Keratinocyte (primary cell): Measurements from ENCODE around the gene MYBBP1A. TPM values are rescaled to one million over a fixed set of nuclear protein-coding genes. Genes with fewer than 3 reads are reported as not detected.

Experiments used
- DNase-seq: peaks from one replicate; pipeline ENCODE4 v3.0.0-alpha.2; 2011; ENCODE audit warnings: low read depth, missing footprints, low spot score
- FAIRE-seq: peaks from 2 replicates; lab custom pipeline; 2011; peaks lifted over from hg19 to GRCh38; lab: Jason Lieb, UNC
- H2AFZ ChIP-seq: 2 replicates; pipeline ENCODE4 v1.6.0; 2012; ENCODE audit warnings: low read length, control low read depth, inconsistent platforms; ENCODE audit not compliant: control insufficient read depth
- H3K27ac ChIP-seq: 2 replicates; pipeline ENCODE4 v1.5.1; 2011; ENCODE audit warnings: low read length; ENCODE audit not compliant: control insufficient read depth, insufficient read depth
- H3K27me3 ChIP-seq: 3 replicates; pipeline ENCODE4 v1.6.0; 2011; ENCODE audit warnings: low read length; ENCODE audit not compliant: control insufficient read depth, insufficient read depth; ENCODE audit errors: extremely low read depth
- H3K36me3 ChIP-seq, 2 experiments: 2 replicates in 1 of 2; 3 replicates in 1 of 2; pipeline ENCODE4 v1.5.1; 2011; ENCODE audit warnings: low read length in 2 of 2, mild to moderate bottlenecking in 1 of 2; ENCODE audit not compliant: control insufficient read depth in 2 of 2, insufficient read depth in 2 of 2; ENCODE audit errors: extremely low read depth in 1 of 2
- H3K4me1 ChIP-seq: 3 replicates; pipeline ENCODE4 v1.5.1; 2011; ENCODE audit warnings: low read length; ENCODE audit not compliant: control insufficient read depth, insufficient read depth; ENCODE audit errors: extremely low read depth
- H3K4me2 ChIP-seq: 3 replicates; pipeline ENCODE4 v1.6.0; 2011; ENCODE audit warnings: low read depth, low read length; ENCODE audit not compliant: control insufficient read depth, insufficient read depth; ENCODE audit errors: extremely low read depth
- H3K4me3 ChIP-seq, 3 experiments: fragments of 200-600 bp in 1 of 3; sonication (generic) in 1 of 3; 2 replicates in 2 of 3; 3 replicates in 1 of 3; pipeline ENCODE4 v1.5.1; 2011 to 2016; ENCODE audit warnings: low read length in 3 of 3, mild to moderate bottlenecking in 3 of 3, control low read depth in 2 of 3, inconsistent platforms in 1 of 3, low read depth in 1 of 3, mixed read lengths in 1 of 3, mixed run types in 1 of 3, moderate library complexity in 1 of 3; ENCODE audit not compliant: control insufficient read depth in 2 of 3, insufficient read depth in 2 of 3; ENCODE audit errors: extremely low read depth in 1 of 3
- H3K79me2 ChIP-seq: 2 replicates; pipeline ENCODE4 v1.6.0; 2012; ENCODE audit warnings: low read length; ENCODE audit not compliant: control insufficient read depth, insufficient read depth
- H3K9ac ChIP-seq: 3 replicates; pipeline ENCODE4 v1.6.0; 2011; ENCODE audit warnings: low read length; ENCODE audit not compliant: control insufficient read depth, insufficient read depth; ENCODE audit errors: extremely low read depth
- H3K9me1 ChIP-seq: 3 replicates; pipeline ENCODE4 v1.6.0; 2011; ENCODE audit warnings: low read length; ENCODE audit not compliant: control insufficient read depth, insufficient read depth; ENCODE audit errors: extremely low read depth
- H3K9me3 ChIP-seq: 2 replicates; pipeline ENCODE4 v1.5.1; 2012; ENCODE audit warnings: low read depth, low read length; ENCODE audit not compliant: control insufficient read depth
- H4K20me1 ChIP-seq: 3 replicates; pipeline ENCODE4 v1.6.0; 2011; ENCODE audit warnings: low read length; ENCODE audit not compliant: control insufficient read depth, insufficient read depth; ENCODE audit errors: extremely low read depth
- EZH2 ChIP-seq: IDR thresholded peaks from one replicate; pipeline ENCODE4 v1.6.1; 2012; ENCODE audit warnings: inconsistent platforms, mild to moderate bottlenecking, low read length, moderate library complexity
- dilution Hi-C: fragments of 300-500 bp; cut with MboI; formaldehyde crosslinking; loops from one replicate; pipeline ENCODE4 v1.7.0; 2020; ENCODE audit warnings: low sequenced_read_pairs; ENCODE audit not compliant: extremely low pct_ligation_motif_present
- polyA plus RNA-seq, 5 experiments: library from polyadenylated mRNA; depleted of rRNA in 3 of 5; stranded (reverse) in 3 of 5; stranded (forward) in 1 of 5; unstranded in 1 of 5; fragments of >200 nt; gene quantifications; 1 replicate in 1 of 5; 2 replicates in 3 of 5; 3 replicates in 1 of 5; pipeline versions ENCODE4 v1.2.1 to v1.2.3, GENCODE V29; 2011 to 2012; ENCODE audit warnings: missing spikeins in 2 of 5, low read depth in 1 of 5, low replicate concordance in 1 of 5
- TF ChIP-seq, protein P1 (sequence below), 3 experiments: IDR thresholded peaks in 1 of 3; conservative IDR thresholded peaks in 1 of 3; optimal IDR thresholded peaks in 1 of 3; 2 replicates in 2 of 3; 3 replicates in 1 of 3; pipeline versions ENCODE3 to v1.5.1; 2011; ENCODE audit warnings: low read length in 3 of 3, mild to moderate bottlenecking in 3 of 3, moderate library complexity in 2 of 3, control low read depth in 1 of 3, inconsistent platforms in 1 of 3; ENCODE audit not compliant: insufficient read depth in 2 of 3; ENCODE audit errors: extremely low read depth in 1 of 3

Gene MYBBP1A
- polyA plus RNA-seq, 1 donor (not counting 4 experiments of a cell fraction or from before 2014, with no cell fraction given) = 20.5 TPM

DNA sequence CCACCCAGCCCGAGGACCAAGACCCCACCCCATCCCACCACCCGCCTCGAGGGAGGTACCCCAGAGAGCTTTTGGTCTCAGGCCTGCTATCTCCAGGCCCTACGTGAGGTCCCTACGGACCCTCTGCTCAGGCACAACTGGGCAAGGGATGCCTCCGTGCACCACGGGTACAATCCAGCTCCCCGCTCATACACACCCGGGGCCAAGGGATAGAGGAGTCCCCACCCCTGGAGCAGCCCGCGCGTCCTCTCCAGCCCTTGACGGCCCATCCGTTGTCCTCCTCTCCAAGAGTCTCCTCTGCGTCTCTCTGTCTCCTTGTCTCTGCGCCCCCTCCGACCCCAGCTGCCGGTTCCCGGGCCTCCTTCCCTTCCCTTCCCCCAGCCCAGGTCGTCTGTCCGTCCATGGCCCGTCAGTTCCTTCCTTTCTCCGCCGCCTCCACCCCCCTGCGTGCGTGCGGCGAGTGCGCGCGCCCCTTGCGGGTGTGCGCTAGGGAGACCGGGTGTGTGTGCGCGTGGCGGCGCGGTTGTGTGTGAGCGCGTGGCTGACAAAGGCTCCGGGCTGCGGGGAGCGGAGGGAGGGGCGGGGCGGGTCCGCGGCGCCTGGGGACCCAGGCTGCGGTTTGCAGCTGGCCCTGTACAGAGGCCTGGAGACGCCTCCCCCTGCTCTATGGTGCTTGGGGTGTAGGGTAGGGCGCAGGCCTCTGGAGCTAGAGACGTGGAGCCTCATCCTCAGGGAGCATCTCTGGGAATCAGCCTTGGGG, 55.6 kb downstream of the MYBBP1A start:
- H3K27me3 ChIP-seq = peaks cover 52% of the 10 kb centered on the region
- dilution Hi-C loops = no loop called here
- no peak for FAIRE-seq

DNA sequence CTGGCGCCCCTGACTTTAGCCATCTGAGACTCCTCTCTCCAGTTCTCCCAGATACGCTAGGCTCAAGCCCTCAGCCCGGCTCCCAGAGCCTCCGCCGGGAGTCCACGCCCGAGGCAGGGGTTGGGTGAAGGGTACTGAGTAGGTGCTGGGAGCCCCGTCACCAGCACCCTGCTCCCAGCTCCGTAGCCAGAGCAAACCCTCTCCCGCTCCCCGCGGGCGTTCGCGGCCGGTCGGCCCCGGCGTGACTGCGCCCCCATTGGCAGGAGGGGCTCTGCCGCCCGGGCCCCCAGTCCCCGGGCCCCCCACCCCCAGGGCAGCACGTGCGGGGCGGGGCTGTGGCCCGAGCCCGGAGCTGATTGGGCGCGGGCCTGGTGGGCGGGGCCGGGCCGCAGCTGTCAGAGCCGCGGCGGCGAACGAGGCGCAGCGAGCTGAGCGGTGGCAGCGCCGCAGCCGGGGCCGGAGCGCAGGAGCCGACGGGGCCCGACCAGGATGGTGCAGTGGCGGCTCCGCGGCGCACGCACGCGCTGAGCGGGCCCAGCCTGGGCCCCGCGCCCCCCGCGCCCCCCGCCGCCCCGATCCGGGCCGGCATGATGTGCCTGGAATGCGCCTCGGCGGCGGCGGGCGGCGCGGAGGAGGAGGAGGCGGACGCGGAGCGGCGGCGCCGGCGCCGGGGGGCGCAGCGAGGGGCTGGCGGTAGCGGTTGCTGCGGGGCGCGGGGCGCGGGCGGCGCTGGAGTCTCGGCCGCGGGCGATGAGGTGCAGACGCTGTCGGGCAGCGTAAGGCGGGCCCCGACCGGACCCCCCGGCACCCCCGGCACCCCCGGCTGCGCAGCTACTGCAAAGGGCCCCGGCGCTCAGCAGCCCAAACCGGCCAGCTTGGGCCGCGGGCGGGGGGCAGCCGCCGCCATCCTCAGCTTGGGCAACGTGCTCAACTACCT, 56.5 kb downstream of the MYBBP1A start, which contains the start of gene SPNS2:
Gene SPNS2, plus strand, starts transcription at position 421 of the 937 bp plus-strand sequence. Its CDS starts 167 bp downstream, at position 588.
- peak within 1 kb of the TSS; percentile 18 to 43 (median 35) for H3K4me3 ChIP-seq
- TF ChIP-seq, protein P1, sequence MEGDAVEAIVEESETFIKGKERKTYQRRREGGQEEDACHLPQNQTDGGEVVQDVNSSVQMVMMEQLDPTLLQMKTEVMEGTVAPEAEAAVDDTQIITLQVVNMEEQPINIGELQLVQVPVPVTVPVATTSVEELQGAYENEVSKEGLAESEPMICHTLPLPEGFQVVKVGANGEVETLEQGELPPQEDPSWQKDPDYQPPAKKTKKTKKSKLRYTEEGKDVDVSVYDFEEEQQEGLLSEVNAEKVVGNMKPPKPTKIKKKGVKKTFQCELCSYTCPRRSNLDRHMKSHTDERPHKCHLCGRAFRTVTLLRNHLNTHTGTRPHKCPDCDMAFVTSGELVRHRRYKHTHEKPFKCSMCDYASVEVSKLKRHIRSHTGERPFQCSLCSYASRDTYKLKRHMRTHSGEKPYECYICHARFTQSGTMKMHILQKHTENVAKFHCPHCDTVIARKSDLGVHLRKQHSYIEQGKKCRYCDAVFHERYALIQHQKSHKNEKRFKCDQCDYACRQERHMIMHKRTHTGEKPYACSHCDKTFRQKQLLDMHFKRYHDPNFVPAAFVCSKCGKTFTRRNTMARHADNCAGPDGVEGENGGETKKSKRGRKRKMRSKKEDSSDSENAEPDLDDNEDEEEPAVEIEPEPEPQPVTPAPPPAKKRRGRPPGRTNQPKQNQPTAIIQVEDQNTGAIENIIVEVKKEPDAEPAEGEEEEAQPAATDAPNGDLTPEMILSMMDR (optimal IDR thresholded peaks at IDR 0.05 in 1 of 3, IDR thresholded peaks at IDR 0.05 in 1 of 3, conservative IDR thresholded peaks at IDR 0.05 in 1 of 3; ENCODE audit: extremely low read depth in 1 of 3, insufficient read depth in 2 of 3, low read length in 3 of 3) = no peak
- TF ChIP-seq EZH2 = no peak
- H3K4me1 ChIP-seq = peaks cover 16% of the 10 kb centered on the region
- no peaks in the 10 kb centered on the region for H3K9me3 ChIP-seq
- no peaks in the 10 kb centered on the region for H3K36me3 ChIP-seq
- H3K27me3 ChIP-seq = peaks cover 51% of the 10 kb centered on the region
- no peak within 1 kb of the TSS for H2AFZ ChIP-seq
- DNase-seq (no peak), FAIRE-seq (no peak)
- peaks cover 3% of the 10 kb centered on the region for H4K20me1 ChIP-seq
- H3K9me1 ChIP-seq = no peaks in the 10 kb centered on the region
- dilution Hi-C loops = no loop called here
- H3K4me2 ChIP-seq = peak within 1 kb of the TSS; percentile 51
- H3K9ac ChIP-seq = no peak within 1 kb of the TSS
- no peaks in the 10 kb centered on the region for H3K79me2 ChIP-seq
- no peak within 1 kb of the TSS for H3K27ac ChIP-seq

More for the DNA sequence above, 55.6 kb downstream of the MYBBP1A start:
- Histone ChIP-seq H3K36me3 (no peaks in the 10 kb centered on the region), H4K20me1 (peaks cover 3% of the 10 kb centered on the region), H3K27ac (no peak overlapping the region), H3K9me1 (no peaks in the 10 kb centered on the region), H3K4me3 (peak overlapping the region; percentile 7 to 26 (median 18)), H3K79me2 (no peaks in the 10 kb centered on the region), H3K4me1 (peaks cover 16% of the 10 kb centered on the region), H3K9ac (no peak overlapping the region), H3K9me3 (no peaks in the 10 kb centered on the region), H3K4me2 (peak overlapping the region; percentile 32), H2AFZ (no peak overlapping the region)
- no peak for DNase-seq
- TF ChIP-seq, protein P1 (optimal IDR thresholded peaks at IDR 0.05 in 1 of 3, IDR thresholded peaks at IDR 0.05 in 1 of 3, conservative IDR thresholded peaks at IDR 0.05 in 1 of 3; ENCODE audit: extremely low read depth in 1 of 3, insufficient read depth in 2 of 3, low read length in 3 of 3) = no peak
- TF ChIP-seq EZH2 = peak; percentile 48
